Peyer's patch (tissue), 4 donors: ENCODE data around the gene PIGQ. TPM values are rescaled to one million over a fixed set of nuclear protein-coding genes. Genes with fewer than 3 reads are reported as not detected.

Experiments
- DNase-seq, 3 donors: peaks; one replicate each; pipeline ENCODE4 v3.0.0-alpha.2; 2017 to 2019
- H3K27ac ChIP-seq, 4 donors: fragments of 200-600 bp; sonication (generic); one replicate each; pipeline ENCODE4 v1.5.1; 2016 to 2019
- H3K27me3 ChIP-seq, 2 donors: fragments of 200-600 bp; sonication (generic); one replicate each; pipeline ENCODE4 v1.5.1; 2019
- H3K36me3 ChIP-seq, 3 donors: fragments of 200-600 bp; sonication (generic); one replicate each; pipeline ENCODE4 v1.5.1; 2016 to 2019
- H3K4me1 ChIP-seq, 4 donors: fragments of 200-600 bp; sonication (generic); one replicate each; pipeline ENCODE4 v1.5.1; 2016 to 2019
- H3K4me3 ChIP-seq, 4 donors: fragments of 200-600 bp; sonication (generic); 1 replicate in 3 of 4; 2 replicates in 1 of 4; pipeline ENCODE4 v1.5.1; 2016 to 2019; ENCODE audit warnings: mild to moderate bottlenecking in 1 of 4
- H3K9me3 ChIP-seq, 4 donors: fragments of 200-600 bp; sonication (generic); one replicate each; pipeline ENCODE4 v1.5.1; 2016 to 2019; ENCODE audit warnings: mild to moderate bottlenecking in 1 of 4
- POLR2A ChIP-seq, 2 donors: fragments of 450-650 bp; IDR thresholded peaks; one replicate each; pipeline ENCODE4 v1.5.1; 2017; ENCODE audit warnings: antibody characterized with exemption in 2 of 2, mild to moderate bottlenecking in 2 of 2, moderate library complexity in 2 of 2
- small RNA-seq, 2 donors: library from RNA; depleted of rRNA; stranded (forward); fragments of <200 nt; gene quantifications; one replicate each; pipeline ENCODE3, GENCODE V24; 2016
- total RNA-seq, 4 donors: library from RNA; depleted of rRNA; stranded (reverse); fragments of >200 nt; gene quantifications; one replicate each; pipeline ENCODE4 v1.1.0, GENCODE V29; 2016
- TF ChIP-seq, protein P1 (sequence below), 6 experiments: fragments of 450-650 bp in 4 of 6; fragments of 200-600 bp in 2 of 6; sonication (generic) in 1 of 6; IDR thresholded peaks; one replicate each; pipeline ENCODE4 v1.5.1; 2017 to 2019; ENCODE audit warnings: antibody characterized with exemption in 6 of 6, mild to moderate bottlenecking in 3 of 6, moderate library complexity in 1 of 6

Gene PIGQ
- total RNA-seq, 4 donors from 2014 or later: 33.1 to 65.6 (median 55.2) TPM

DNA sequence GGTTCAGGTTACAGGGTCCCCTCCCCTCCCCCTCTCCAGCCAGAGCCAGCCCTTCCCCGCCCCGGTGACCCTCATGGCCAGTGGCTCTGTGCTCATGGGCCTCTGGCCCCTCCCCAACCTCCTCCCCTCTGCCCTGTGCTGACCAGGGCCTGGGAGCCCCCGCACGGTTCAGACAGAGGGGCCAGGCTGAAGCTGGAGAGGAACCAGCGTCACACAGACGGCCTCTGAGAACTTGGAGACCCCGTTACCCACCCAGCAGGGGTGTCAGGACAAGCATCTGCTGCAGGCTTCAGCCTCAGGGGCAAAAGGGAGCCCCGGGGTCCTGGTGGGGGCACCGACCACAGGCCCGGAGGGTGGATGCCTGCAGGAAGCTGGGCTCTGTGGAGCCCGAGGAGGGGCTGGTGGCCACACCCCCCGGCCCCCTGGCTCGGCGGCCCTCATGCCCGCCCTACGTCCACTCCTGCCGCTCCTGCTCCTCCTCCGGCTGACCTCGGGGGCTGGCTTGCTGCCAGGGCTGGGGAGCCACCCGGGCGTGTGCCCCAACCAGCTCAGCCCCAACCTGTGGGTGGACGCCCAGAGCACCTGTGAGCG, 61.1 kb downstream of the PIGQ start, which contains the start of gene WFIKKN1:
WFIKKN1 (plus strand) TSS at position 171 of the 591 bp plus-strand sequence; CDS start at position 440, 269 bp downstream.
- DNase-seq: no peak
- H3K27me3 ChIP-seq: no peaks in the 10 kb centered on the region
- H3K4me3 ChIP-seq: no peak within 1 kb of the TSS
- peaks cover 0 to 46% (median 0%) of the 10 kb centered on the region in 3 donors for H3K36me3 ChIP-seq
- H3K4me1 ChIP-seq: peaks cover 0 to 31% (median 12%) of the 10 kb centered on the region in 4 donors
- no peak for TF ChIP-seq POLR2A (IDR thresholded peaks at IDR 0.05)
- TF ChIP-seq, protein P1, sequence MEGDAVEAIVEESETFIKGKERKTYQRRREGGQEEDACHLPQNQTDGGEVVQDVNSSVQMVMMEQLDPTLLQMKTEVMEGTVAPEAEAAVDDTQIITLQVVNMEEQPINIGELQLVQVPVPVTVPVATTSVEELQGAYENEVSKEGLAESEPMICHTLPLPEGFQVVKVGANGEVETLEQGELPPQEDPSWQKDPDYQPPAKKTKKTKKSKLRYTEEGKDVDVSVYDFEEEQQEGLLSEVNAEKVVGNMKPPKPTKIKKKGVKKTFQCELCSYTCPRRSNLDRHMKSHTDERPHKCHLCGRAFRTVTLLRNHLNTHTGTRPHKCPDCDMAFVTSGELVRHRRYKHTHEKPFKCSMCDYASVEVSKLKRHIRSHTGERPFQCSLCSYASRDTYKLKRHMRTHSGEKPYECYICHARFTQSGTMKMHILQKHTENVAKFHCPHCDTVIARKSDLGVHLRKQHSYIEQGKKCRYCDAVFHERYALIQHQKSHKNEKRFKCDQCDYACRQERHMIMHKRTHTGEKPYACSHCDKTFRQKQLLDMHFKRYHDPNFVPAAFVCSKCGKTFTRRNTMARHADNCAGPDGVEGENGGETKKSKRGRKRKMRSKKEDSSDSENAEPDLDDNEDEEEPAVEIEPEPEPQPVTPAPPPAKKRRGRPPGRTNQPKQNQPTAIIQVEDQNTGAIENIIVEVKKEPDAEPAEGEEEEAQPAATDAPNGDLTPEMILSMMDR (IDR thresholded peaks at IDR 0.05): no peak
- no peaks in the 10 kb centered on the region for H3K9me3 ChIP-seq
- no peak within 1 kb of the TSS for H3K27ac ChIP-seq

DNA sequence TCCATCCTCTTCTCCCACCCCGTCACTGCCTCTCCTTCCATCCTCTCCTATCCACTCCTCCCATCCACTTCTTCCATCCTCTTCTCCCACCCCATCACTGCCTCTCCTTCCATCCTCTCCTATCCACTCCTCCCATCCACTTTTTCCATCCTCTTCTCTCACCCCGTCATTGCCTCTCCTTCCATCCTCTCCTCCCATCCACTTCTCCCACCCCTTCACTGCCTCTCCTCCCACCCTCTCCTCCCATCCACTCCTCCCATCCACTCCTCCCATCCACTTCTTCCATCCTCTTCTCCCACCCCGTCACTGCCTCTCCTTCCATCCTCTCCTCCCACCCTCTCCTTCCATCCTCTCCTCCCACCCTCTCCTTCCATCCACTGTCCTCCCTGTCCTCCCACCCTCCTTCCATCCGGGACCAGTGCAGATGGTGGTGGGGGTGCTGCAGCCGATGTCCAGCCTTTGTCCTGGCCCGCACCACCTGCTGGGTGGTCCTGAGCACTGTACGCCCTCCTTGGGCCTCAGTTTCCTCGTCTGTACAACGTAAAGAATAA, 62.1 kb downstream of the PIGQ start:
- H3K27ac ChIP-seq: no peak overlapping the region
- no peaks in the 10 kb centered on the region for H3K27me3 ChIP-seq
- no peaks in the 10 kb centered on the region for H3K9me3 ChIP-seq
- no peak overlapping the region for H3K4me3 ChIP-seq
- no peak for DNase-seq
- no peak for TF ChIP-seq POLR2A (IDR thresholded peaks at IDR 0.05)
- H3K4me1 ChIP-seq: peaks cover 0 to 31% (median 12%) of the 10 kb centered on the region in 4 donors
- H3K36me3 ChIP-seq: peaks cover 0 to 36% (median 0%) of the 10 kb centered on the region in 3 donors

DNA sequence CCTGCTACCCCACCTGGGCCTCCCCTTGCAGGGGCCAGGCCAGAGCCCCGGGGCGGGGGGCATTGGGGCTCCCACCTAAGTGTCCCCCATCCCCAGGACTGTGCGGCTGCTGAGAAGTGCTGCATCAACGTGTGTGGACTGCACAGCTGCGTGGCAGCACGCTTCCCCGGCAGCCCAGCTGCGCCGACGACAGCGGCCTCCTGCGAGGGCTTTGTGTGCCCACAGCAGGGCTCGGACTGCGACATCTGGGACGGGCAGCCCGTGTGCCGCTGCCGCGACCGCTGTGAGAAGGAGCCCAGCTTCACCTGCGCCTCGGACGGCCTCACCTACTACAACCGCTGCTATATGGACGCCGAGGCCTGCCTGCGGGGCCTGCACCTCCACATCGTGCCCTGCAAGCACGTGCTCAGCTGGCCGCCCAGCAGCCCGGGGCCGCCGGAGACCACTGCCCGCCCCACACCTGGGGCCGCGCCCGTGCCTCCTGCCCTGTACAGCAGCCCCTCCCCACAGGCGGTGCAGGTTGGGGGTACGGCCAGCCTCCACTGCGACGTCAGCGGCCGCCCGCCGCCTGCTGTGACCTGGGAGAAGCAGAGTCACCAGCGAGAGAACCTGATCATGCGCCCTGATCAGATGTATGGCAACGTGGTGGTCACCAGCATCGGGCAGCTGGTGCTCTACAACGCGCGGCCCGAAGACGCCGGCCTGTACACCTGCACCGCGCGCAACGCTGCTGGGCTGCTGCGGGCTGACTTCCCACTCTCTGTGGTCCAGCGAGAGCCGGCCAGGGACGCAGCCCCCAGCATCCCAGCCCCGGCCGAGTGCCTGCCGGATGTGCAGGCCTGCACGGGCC, 62.9 kb downstream of the PIGQ start:
- DNase-seq: no peak
- peaks cover 0 to 36% (median 16%) of the 10 kb centered on the region in 4 donors for H3K4me1 ChIP-seq
- H3K27ac ChIP-seq: no peak overlapping the region
- H3K4me3 ChIP-seq: no peak overlapping the region
- H3K27me3 ChIP-seq: no peaks in the 10 kb centered on the region
- TF ChIP-seq POLR2A (IDR thresholded peaks at IDR 0.05): no peak
- TF ChIP-seq, protein P1 (IDR thresholded peaks at IDR 0.05): no peak
- H3K9me3 ChIP-seq: no peaks in the 10 kb centered on the region
- peaks cover 0 to 28% (median 0%) of the 10 kb centered on the region in 3 donors for H3K36me3 ChIP-seq

DNA sequence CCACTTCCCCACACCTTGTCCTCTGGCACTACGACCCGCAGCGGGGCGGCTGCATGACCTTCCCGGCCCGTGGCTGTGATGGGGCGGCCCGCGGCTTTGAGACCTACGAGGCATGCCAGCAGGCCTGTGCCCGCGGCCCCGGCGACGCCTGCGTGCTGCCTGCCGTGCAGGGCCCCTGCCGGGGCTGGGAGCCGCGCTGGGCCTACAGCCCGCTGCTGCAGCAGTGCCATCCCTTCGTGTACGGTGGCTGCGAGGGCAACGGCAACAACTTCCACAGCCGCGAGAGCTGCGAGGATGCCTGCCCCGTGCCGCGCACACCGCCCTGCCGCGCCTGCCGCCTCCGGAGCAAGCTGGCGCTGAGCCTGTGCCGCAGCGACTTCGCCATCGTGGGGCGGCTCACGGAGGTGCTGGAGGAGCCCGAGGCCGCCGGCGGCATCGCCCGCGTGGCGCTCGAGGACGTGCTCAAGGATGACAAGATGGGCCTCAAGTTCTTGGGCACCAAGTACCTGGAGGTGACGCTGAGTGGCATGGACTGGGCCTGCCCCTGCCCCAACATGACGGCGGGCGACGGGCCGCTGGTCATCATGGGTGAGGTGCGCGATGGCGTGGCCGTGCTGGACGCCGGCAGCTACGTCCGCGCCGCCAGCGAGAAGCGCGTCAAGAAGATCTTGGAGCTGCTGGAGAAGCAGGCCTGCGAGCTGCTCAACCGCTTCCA, 63.7 kb downstream of the PIGQ start:
- Histone ChIP-seq H3K27me3 (no peaks in the 10 kb centered on the region), H3K9me3 (no peaks in the 10 kb centered on the region), H3K4me3 (no peak overlapping the region), H3K4me1 (peaks cover 0 to 38% (median 16%) of the 10 kb centered on the region in 4 donors), H3K27ac (no peak overlapping the region), H3K36me3 (peaks cover 0 to 20% (median 0%) of the 10 kb centered on the region in 3 donors)
- no peak for DNase-seq
- TF ChIP-seq, protein P1 (IDR thresholded peaks at IDR 0.05): no peak
- TF ChIP-seq POLR2A (IDR thresholded peaks at IDR 0.05): no peak

Small RNA genes within 50 kb of the gene (small RNA-seq; reads per million reads assigned to genes)
- gene MIR3176: 0.12 to 0.19 reads per million in 2 donors
- 0 reads per million in 2 donors for gene MIR5587
- gene Z98883.1: 0 reads per million in 2 donors

Other genes starting within 250 kb of the PIGQ start
- gene AXIN1, start 217.2 kb upstream of the PIGQ start, total RNA-seq: 10 to 100 TPM; 31.4 to 47.2 (median 37.3) TPM
- gene MRPL28, start 199.4 kb upstream of the PIGQ start, total RNA-seq: 10 to 100 TPM; 58.3 to 73.4 (median 61.3) TPM
- 100 to 1,000 TPM; 130 to 211 (median 166) TPM for gene PGAP6, start 188.0 kb upstream of the PIGQ start, total RNA-seq
- 10 to 100 TPM in 3 of 4 donors, 1 to 10 TPM in 1; 9.6 to 65.2 (median 29.5) TPM for gene NME4, start 172.8 kb upstream of the PIGQ start, total RNA-seq
- 100 to 1,000 TPM in 2 of 4 donors, 10 to 100 TPM in 2; 32.2 to 154 (median 105) TPM for gene DECR2, start 168.1 kb upstream of the PIGQ start, total RNA-seq
- gene RAB11FIP3, start 144.3 kb upstream of the PIGQ start, total RNA-seq: 100 to 1,000 TPM in 2 of 4 donors, 10 to 100 TPM in 2; 55.5 to 136 (median 106) TPM
- 100 to 1,000 TPM in 3 of 4 donors, 10 to 100 TPM in 1; 50.3 to 249 (median 167) TPM for gene CAPN15, start 42.3 kb upstream of the PIGQ start, total RNA-seq
- gene PRR35, start 9.6 kb upstream of the PIGQ start, total RNA-seq: not detected
- gene NHLRC4, start 3.0 kb upstream of the PIGQ start, total RNA-seq: 10 to 100 TPM in 1 of 4 donors, 1 to 10 TPM in 3; 1.2 to 17.3 (median 1.5) TPM
- gene RAB40C, start 20.1 kb downstream of the PIGQ start, total RNA-seq: 10 to 100 TPM; 27.2 to 83.6 (median 62.7) TPM
- 1 to 10 TPM; 2.5 to 6.2 (median 3.8) TPM for gene WFIKKN1, start 61.0 kb downstream of the PIGQ start, total RNA-seq
- 100 to 1,000 TPM in 1 of 4 donors, 10 to 100 TPM in 3; 44.5 to 153 (median 60.2) TPM for gene METTL26, start 66.3 kb downstream of the PIGQ start, total RNA-seq
- 100 to 1,000 TPM; 114 to 260 (median 222) TPM for gene MCRIP2, start 71.9 kb downstream of the PIGQ start, total RNA-seq
- gene WDR90, start 79.4 kb downstream of the PIGQ start, total RNA-seq: 100 to 1,000 TPM in 2 of 4 donors, 10 to 100 TPM in 2; 29.8 to 154 (median 73.6) TPM
- gene RHOT2, start 98.2 kb downstream of the PIGQ start, total RNA-seq: 100 to 1,000 TPM; 110 to 416 (median 239) TPM
- 10 to 100 TPM in 2 of 4 donors, 1 to 10 TPM in 2; 4.1 to 13.6 (median 9.9) TPM for gene RHBDL1, start 105.7 kb downstream of the PIGQ start, total RNA-seq
- gene STUB1, start 110.4 kb downstream of the PIGQ start, total RNA-seq: 100 to 1,000 TPM in 3 of 4 donors, 10 to 100 TPM in 1; 96.0 to 291 (median 107) TPM
- gene JMJD8, start 114.4 kb downstream of the PIGQ start, total RNA-seq: 10 to 100 TPM; 45.6 to 56.1 (median 51.9) TPM
- gene WDR24, start 120.4 kb downstream of the PIGQ start, total RNA-seq: 10 to 100 TPM in 3 of 4 donors, 1 to 10 TPM in 1; 8.3 to 20.4 (median 15.4) TPM
- 1 to 10 TPM; 1.4 to 2.5 (median 1.9) TPM for gene FBXL16, start 135.8 kb downstream of the PIGQ start, total RNA-seq
- gene METRN, start 145.2 kb downstream of the PIGQ start, total RNA-seq: 10 to 100 TPM in 2 of 4 donors, 1 to 10 TPM in 2; 4.0 to 33.8 (median 8.9) TPM
- 10 to 100 TPM; 52.8 to 93.9 (median 72.0) TPM for gene ANTKMT, start 151.2 kb downstream of the PIGQ start, total RNA-seq
- 10 to 100 TPM in 1 of 4 donors, 1 to 10 TPM in 3; 2.1 to 13.2 (median 6.3) TPM for gene CCDC78, start 156.5 kb downstream of the PIGQ start, total RNA-seq
- 10 to 100 TPM in 1 of 4 donors, 1 to 10 TPM in 2, under 1 TPM in 1; 0.53 to 42.9 (median 3.4) TPM for gene HAGHL, start 157.1 kb downstream of the PIGQ start, total RNA-seq
- gene CIAO3, start 171.0 kb downstream of the PIGQ start, total RNA-seq: 100 to 1,000 TPM in 2 of 4 donors, 10 to 100 TPM in 2; 73.4 to 164 (median 117) TPM
- 1 to 10 TPM in 3 of 4 donors, not detected in 1; 2.6 to 7.7 (median 5.4) TPM for gene MSLN, start 190.8 kb downstream of the PIGQ start, total RNA-seq
- gene RPUSD1, start 218.4 kb downstream of the PIGQ start, total RNA-seq: 10 to 100 TPM; 31.0 to 42.1 (median 37.4) TPM
- gene CHTF18, start 218.7 kb downstream of the PIGQ start, total RNA-seq: 10 to 100 TPM; 12.1 to 91.6 (median 19.0) TPM
- 1 to 10 TPM in 1 of 4 donors, not detected in 3; 1.9 TPM for gene GNG13, start 230.8 kb downstream of the PIGQ start, total RNA-seq